Astrocyte of the hippocampus (primary cell): ENCODE data around the gene AP5Z1.
A peak's percentile ranks its signal among the peaks of the same experiment; 100 is the strongest.
"Not testable (repeated sequence)": the region's sequence is repeated elsewhere in the genome, so short reads cannot be mapped to it uniquely, and the experiment has no call there.

Experiments used
- DNase-seq: peaks from one replicate; pipeline ENCODE4 v3.0.0; 2011; ENCODE audit warnings: low read depth, low spot score

The AP5Z1 gene

DNA sequence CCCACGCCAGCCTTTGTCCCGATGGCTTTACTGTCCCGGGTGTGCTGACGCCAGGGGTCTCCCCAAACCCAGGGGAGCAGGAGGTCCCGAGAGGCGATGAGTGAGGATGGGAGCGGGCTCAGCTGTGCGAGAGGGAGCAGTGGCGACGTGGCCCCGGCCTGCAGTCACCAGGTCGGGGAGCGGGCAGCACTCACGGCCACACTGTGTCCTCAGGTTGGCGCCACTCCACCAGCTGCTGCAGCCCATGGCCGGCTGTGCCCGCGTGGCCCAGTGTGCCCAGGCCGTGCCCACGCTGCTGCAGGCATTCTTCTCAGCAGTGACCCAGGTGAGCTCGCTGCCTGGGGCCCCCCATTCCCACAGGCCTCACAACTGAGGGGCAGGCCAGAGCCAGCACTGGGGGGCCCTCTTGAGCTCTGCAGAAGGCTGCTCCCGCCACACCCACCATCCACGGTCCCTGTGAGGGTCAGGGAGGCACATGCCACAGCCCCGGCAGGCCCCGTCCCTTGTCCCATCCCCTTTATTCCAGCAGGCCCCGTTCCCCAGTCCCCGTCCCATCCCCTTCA, 13.3 kb downstream of the AP5Z1 start:
- DNase-seq, result no peak

DNA sequence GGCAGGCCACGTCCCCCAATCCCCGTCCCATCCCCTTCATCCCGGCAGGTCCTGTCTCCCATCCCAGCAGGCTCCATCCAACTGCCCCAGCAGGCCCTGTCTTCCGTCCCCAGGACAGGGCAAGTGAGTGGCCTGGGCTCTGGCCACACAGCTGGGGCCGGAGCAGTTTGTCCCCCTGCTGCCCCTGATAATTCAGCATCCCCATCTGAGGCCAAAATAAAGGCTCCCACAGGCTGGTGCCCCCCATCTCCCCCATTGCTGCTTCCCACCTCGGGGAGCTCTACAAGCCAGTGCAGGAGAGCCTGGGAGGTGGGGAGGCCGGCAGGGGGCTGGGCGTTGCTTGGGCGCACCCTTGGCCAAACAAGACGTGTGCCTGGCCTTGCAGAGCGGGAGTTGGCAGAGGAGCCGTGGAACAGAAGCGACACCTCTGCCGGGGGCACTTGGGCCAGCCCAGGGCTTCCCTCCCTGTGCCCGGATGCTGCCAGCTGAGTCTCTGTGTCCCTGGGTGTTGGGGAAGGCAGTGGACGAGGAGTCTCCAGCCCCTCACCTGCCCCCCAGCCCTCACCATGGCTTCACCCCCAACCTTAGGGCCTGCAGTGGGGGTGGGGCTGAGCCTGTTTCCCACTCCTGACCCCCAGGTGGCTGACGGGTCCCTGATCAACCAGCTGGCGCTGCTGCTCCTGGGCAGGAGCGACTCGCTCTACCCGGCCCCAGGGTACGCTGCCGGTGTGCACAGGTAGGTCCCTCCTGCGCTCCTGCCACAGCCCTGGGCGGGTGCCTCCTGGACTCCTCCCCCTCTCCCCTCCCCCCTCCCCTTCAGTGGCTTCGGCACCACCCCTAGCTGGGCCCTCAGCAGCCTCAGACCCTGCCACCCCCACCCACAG, 14.0 kb downstream of the AP5Z1 start:
- no peak for DNase-seq

DNA sequence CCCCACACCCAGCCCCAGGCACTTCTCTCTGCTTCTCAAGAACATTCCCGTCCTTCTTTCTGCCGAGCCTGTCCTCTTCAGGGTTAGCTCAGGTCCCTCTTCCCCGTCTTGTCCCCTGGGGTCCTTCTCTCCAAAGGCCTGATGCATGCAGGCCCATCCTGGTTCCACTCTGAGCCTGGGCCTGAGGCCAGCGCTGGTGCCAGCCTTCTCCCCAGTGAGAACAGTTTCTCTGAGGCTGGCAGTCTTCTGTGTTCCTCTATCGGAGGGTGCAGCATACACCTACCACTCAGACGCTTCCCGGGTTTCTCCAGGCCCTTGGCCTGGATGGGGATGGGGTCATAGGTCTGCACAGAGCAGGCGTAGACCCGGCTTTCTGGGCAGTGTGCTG, 14.6 kb downstream of the AP5Z1 start:
- no peak for DNase-seq

DNA sequence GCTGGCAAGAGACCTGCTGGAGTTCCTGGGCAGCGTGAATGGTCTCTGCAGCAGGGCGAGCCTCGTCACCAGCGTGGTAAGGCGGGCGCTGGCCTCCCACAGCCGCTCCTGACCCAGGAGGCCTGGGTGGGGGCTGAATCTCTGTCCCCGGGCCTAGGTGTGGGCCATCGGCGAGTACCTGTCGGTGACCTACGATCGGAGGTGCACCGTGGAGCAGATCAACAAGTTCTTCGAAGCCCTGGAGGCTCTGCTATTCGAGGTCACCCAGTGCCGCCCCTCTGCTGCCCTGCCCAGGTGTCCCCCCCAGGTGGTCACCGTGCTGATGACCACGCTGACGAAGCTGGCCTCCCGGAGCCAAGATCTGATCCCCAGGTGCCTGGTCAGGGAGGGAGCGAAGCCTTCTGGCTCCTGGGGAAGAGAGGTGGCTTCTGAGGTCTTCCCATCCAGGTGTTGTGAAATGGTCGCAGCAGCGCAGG, 15.1 kb downstream of the AP5Z1 start:
- no peak for DNase-seq

DNA sequence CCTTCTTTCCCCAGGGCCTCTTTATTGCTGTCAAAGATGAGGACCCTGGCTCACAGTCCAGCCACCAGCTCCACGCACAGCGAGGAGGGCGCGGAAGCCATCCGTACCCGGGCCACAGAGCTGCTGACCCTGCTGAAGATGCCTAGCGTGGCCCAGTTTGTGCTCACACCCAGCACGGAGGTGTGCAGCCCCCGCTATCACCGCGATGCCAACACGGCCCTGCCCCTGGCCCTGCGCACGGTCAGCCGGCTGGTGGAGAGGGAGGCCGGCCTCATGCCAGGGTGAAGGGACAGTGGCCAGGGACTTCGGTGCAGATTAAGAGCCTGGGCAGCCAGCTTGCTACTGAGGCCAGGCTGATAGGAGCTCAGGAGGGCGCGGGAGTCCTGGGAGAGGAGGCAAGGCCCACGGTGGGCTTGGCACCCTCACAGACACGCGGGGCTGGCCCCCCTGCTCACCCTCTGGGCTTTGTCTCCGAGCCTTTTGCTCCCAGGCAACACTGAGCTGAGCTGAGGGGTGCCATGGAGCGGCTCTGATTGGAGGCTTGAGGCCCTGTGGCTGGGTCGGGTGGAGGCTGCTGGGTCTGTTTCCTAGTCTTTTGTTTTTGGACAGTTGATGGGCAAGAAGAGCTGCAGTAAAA, 15.8 kb downstream of the AP5Z1 start:
- DNase-seq, result no peak

DNA sequence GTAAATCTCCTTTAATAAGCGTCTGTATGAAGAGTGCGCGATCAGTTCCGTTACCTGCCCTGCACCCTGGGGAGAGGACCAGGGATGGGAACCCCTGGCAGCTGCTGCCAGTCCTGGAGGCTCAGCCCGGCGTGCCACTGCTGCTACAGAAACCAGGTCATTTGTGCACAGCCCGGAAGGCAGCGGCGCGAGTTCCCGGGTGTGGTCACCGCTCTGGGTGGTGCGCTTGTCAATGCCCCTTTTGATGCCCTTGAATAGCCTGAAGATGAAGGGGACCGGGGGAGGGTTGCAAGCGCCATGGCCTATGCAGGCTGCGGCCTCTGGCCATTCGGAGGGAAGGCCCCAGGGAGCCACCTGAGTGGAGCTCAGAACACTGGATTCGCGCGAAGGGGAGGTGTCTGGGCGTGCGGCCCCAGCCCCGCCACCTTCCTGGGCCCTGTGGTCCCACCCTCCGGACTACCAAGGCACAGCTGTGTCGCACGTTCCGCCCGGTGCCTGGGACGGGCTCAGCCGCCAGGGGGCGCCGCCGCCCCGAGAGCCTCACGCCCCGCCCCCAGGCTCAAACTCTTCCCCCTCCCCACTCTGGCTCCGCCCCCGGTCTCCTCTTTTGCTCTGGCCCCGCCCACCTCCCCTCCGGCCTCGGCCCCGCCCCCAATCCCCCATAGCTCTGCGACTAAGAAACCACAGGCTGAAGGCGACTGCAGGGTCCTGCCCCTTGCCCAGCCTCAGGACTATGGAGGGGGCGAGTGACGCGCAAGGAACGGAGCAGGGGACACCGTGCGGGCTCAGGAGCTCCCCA, 16.5 kb downstream of the AP5Z1 start:
- peak; percentile 80 for DNase-seq

DNA sequence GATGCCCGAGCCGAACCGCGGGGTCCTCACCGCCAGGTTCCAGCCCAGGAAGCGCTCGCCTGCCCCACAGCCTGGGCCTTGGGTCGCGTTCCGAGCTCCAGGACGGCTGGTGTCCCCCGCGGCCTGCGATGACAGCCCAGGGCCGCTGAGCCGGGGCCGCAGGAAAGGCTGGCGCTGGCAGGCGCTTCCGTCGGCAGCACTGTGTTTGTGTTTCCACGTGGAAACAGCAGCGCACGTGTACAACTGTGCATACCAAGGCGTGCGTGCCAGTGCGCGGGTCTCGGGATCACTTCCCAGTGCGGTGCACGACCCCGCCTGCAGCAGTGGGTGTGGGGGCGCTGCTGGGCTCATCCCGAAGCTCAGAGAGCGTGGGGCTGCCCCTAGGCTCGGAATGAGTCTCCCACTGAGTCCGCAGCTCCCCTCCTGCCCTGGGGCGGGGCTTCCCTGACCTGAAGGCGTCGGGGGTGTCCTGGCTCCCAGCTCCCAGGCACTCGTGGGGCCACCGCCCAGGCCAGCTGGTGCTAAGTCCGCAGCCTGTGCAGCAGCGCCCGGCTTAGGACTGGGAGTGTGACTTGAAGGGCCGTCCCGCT, 17.2 kb downstream of the AP5Z1 start:
- peak; percentile 54 for DNase-seq

DNA sequence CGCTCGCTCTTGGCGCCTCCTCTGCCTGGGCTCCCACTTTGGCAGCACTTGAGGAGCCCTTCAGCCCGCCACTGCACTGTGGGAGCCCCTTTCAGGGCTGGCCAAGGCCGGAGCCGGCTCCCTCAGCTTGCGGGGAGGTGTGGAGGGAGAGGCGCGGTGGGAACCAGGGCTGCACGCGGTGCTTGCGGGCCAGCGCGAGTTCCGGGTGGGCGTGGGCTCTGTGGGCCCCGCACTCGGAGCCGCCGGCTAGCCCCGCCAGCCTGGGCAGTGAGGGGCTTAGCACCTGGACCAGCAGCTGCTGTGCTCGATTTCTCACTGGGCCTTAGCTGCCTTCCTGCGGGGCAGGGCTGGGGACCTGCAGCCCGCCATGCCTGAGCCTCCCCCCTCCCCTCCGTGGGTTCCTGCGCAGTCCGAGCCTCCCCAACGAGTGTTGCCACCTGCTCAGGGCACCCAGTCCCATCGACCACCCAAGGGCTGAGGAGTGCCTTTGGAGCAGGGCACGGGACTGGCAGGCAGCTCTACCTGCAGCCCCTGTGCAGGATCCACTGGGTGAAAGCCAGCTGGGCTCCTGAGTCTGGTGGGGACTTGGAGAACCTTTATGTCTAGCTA, 18.1 kb downstream of the AP5Z1 start:
- not testable (repeated sequence) for DNase-seq

DNA sequence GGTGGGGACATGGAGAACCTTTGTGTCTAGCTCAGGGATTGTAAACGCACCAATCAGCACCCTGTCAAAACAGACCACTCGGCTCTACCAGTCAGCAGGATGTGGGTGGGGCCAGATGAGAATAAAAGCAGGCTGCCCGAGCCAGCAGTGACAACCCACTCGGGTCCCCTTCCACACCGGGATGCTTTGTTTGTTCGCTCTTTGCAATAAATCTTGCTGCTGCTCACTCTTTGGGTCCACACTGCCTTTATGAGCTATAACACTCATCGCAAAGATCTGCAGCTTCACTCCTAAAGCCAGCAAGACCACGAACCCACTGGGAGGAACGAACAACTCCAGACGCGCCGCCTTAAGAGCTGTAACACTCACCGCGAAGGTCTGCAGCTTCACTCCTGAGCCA, 18.7 kb downstream of the AP5Z1 start:
- DNase-seq, result peak; percentile 55

DNA sequence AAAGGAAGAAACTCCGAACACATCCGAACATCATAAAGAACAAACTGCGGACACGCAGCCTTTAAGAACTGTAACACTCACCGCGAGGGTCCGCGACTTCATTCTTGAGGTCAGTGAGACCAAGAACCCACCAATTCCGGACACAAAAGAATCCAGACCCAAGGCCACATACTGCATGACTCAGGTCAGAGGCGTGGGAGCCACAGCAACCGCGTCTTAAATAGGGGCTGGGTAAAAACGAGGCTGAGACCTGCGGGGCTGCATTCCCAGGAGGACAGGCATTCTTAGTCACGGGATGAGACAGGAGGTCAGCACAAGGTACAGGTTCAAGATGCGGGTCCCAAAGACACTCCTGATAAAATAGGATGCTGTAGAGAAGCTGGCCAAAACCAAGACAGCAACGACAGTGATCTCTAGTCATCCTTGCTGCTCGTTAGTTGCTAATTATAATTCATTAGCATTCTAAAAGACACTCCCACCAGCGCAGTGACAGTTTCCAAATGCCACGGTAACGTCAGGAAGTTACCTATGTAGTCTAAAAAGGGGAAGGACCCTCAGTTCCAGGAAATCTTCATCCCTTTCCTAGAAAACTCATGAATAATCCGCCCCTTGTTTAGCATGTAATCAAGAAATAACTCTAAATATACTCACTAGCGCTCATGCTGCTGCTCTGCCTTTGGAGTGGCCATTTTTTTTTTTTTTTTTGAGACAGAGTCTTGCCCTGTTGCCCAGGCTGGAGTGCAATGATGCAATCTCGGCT, 19.3 kb downstream of the AP5Z1 start:
- DNase-seq, result peak; percentile 95

DNA sequence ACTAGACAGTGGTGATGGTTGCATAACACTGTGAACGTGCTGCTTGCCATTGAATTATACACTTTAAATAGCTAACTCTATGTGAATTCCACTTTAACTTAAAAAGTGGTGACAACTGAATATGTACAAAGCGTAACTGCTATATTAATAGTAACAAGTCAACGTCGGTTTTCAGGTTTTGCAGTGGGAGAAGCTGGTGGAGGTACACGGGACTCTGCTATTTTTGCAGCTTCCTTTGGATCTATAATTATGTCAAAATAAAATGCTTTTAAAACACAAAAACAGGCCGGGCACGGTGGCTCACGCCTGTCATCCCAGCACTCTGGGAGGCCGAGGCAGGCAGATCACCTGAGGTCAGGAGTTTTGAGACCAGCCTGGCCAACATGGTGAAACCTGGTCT, 21.0 kb downstream of the AP5Z1 start:
- no peak for DNase-seq

DNA sequence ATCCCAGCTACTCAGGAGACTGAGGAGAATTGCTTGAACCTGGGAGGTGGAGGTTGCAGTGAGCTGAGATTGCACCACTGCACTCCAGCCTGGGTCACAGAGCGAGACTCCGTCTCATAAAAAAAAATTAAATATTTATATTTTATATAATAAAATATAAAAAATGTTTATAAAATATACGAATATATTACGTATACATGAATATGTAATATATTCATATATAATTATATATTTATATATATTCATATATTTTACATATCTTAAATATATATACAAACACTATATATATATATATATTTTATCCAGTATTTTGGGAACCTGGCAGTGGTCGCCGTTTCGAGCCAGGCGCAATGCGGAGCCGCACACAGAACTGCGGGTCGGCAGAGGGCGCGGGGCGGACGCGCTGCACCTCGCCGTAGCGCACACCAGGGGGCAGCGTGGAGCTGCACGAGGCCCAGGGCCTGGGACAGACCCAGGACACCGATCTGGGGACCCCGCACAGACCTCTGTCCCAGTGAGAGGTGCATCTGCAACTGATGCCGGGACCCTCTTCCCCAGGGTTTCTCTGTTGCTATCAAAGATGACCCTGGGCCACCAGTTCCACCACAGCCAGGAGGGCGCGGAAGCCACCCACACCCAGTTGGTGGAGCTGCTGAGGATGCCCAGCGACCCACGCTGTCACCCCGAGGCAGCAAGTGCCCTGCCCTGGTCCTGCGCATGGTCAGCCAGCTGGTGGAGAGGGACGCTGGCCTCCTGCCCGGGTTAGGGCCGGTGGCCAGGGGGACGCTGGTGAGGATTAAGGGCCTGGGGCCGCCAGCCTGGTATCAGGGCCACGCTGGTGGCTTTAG, 22.7 kb downstream of the AP5Z1 start:
- DNase-seq, result peak; percentile 73

DNA sequence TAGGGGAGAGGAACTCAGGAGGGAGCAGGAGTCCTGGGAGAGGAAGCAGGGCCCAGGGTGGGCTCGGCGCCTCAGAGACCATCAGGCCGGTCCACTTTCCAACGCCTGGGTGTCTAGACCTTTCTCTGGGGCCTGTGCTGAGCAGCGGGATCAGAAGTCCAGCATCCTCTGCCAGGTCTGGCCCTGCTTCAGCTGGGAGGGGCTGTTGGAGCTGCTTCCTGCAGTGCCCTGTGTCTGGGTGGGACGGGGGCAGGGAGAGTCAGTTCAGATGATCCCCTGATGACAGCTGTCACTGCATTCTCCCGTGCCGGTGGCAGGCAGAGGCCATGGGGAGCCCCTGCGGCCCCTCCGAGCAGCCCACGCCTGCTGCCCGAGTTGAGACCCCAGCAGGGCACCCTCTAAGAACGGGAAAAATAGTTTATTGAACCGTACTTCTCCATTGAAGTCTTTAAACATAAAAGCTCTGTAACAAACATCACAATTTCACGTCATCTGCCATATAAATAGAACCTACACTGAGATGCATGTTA, 23.3 kb downstream of the AP5Z1 start:
- no peak for DNase-seq

DNA sequence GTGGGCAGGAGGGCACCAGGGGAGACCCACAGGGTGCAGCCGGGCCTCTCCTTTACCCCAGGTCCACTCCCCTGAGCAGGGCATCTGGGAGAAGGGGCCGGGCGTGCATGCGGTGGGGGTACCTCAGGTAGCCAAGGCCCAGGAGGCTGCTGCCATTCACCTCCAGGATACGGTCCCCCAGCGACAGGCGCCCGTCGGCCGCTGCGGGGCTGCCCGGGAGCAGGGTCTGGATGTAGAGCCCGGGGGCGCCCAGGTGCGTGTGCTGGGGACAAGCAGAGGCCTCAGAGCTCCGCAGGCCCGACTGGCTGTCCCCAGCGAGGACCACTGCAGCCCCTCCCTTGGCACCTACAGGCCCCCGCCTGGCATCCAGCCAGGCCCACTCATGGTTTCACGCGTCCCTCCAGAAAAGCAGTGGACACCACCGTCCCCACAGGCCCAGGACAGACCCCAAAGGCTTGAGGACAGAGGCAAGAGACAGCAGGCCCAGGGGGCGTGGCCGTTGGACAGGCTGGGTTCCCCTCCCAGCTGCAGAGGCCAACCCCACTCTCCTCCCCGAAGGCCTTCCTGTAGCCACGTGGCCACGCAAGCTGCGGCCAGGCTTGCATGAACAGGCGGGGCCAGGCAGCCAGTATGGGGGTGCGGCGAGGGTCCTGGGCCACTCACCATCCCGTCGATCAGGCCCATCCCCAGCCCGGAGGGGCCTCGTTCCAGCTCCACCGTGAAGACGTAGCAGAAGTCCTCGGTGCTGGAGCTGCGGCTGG, 24.3 kb downstream of the AP5Z1 start:
- DNase-seq, result no peak

DNA sequence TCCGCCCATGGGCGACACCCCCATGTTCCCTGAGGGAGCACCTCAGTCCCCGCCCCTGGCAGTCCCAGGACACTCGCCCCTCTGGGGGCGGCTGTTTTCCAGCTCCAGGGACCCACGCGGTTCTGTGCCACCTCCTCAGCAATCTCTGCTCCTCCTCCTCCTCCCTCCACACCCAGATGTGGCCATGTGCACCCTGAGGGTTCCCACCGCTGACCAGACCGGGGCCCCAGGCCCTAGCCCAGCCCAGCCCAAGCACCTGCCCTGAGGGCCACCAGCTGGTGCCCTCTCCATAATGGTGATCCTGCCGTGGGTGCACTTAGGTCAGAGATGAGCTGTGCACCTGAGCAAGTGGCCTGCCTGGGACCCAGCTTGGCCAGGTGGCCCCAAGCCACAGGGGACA, 25.1 kb downstream of the AP5Z1 start:
- no peak for DNase-seq

DNA sequence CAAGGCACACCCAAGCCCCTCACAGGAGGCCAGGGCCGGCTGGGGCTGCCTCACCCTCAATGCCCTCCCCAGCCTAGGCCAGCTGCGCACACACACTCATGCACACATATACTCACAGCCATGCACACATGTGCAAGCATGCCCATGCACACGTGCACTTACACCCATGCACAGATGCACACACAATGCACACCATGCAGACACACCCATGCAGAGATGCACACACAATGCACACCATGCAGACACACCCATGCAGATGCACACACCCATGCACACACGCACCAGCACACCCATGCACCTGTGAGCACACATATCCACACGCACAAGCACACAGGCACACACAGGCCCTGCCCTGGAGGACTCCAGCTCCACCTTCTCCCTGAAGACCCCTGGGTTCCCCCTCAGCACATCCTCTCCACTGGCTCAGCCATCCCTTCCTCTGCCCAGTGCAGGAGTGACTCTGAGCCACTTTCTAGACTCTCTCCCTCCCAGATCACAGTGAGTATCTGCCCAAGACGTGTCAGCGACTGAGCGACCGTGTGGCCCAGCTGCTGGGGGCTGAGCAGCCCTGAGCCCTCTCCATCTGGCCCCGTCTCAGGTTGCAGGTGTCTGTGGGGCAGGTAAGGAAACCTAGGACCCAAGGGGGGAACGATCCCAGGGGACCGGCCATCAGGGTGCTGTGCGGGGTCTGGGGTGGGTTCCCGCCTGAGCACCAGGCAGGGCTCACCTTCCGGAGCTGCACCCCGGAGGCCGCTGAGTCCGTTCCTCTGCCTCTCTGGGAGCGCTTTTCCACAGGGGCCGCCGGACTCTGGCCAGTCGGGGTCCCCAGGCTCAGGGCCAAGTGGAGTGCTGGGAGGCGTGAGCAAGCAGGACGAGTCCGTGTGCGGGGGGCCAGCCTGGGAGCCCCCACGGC, 25.8 kb downstream of the AP5Z1 start:
- DNase-seq, result no peak

DNA sequence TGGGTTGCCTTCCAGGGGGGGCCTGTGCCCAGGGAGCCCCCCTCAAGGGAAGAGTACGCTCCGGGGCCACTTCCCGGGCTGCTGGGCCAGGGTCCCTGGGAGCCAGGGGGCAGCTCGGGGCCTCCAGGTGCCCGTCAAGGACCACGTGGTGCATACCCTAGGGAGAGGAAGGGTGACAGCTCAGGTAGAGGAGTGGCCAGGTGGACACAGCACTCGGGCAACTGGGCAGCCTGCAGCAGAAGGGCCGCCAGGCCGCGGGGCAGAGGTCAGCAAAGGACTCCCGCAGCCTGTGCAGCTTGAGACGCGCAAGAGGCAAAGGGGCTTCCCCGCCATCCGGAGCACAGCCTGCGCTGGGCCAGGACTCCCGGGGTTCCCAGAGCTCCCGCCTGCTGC, 26.4 kb downstream of the AP5Z1 start:
- no peak for DNase-seq
